GM12891 (cell line): ENCODE data around the gene SERPINI1. TPM values are rescaled to one million over a fixed set of nuclear protein-coding genes. Genes with fewer than 3 reads are reported as not detected.

ENCODE experiments used
- DNase-seq: peaks from one replicate; pipeline ENCODE4 v3.0.0; 2011; ENCODE audit warnings: low spot score; ENCODE audit not compliant: insufficient read length
- FAIRE-seq: peaks from 2 replicates; lab custom pipeline; 2011; peaks lifted over from hg19 to GRCh38; lab: Jason Lieb, UNC
- PAX5 ChIP-seq: IDR thresholded peaks from 2 replicates; pipeline ENCODE4 v1.6.1; 2011; ENCODE audit warnings: low read length, moderate library complexity, mild to moderate bottlenecking; ENCODE audit not compliant: insufficient read depth, severe bottlenecking
- POLR2A ChIP-seq: IDR thresholded peaks from 2 replicates; pipeline ENCODE4 v1.6.1; 2011; ENCODE audit warnings: low read depth, low read length, control low read depth
- POLR2AphosphoS5 ChIP-seq: IDR thresholded peaks from 2 replicates; pipeline ENCODE4 v1.6.1; 2011; ENCODE audit warnings: low read depth, low read length, control low read depth
- POU2F2 ChIP-seq: IDR thresholded peaks from 2 replicates; pipeline ENCODE4 v1.6.1; 2011; ENCODE audit warnings: low read depth, mild to moderate bottlenecking, control low read depth, low read length, moderate library complexity
- SPI1 ChIP-seq: IDR thresholded peaks from 2 replicates; pipeline ENCODE4 v1.6.1; 2011; ENCODE audit warnings: low read depth, low read length, control low read depth
- TAF1 ChIP-seq: IDR thresholded peaks from 2 replicates; pipeline ENCODE4 v1.6.1; 2011; ENCODE audit warnings: low read depth, low read length, control low read depth
- polyA plus RNA-seq: library from polyadenylated mRNA; unstranded; fragments of >200 nt; gene quantifications from one replicate; pipeline ENCODE4 v1.2.1, GENCODE V29; 2012; ENCODE audit warnings: low read depth, missing spikeins, inconsistent platforms; ENCODE audit not compliant: missing spikeins

The SERPINI1 gene
- polyA plus RNA-seq = 2.3 TPM

DNA sequence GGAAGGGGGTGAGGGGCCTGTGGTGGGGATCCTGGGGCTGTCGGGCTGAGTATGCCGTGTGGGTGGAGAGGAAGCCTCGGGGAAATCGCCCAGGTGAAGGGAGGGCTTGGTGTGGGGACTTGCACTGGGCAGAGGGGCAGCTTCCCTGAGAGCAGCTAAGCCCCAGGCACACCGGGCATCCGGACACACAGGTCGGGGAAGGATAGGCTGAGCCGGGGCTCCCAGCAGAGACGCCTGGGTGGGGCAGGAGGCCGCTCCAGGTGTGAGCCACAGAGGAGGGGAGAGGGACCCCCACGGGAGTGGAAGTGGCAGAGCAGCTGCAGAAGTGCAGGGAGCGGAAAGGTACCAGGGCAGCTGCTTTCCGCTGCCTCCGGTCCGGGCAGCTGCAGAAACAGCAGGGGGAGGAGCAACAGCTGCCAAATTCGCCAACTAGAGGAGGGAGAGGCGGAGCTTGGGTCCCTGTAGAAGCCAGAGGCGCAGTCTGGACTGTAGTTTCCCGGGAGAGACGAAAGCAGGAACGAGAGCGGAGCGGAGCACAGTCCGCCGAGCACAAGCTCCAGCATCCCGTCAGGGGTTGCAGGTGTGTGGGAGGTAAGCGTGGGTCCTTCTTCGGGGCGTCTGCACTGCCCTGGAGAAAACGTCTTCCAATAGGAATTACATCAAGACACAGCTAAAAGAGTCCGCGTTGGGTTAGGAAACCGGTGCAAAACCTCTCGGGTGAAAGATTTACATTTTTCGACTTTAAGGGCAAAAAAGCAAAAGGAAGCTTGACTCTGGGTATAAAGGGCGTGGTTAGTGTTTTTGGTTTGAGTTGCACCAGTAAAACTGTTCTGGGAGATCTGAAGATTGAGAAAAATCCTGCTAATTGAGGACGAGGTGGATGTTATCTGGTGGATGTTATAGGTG, at the start of gene SERPINI1:
TSS of gene SERPINI1 (plus strand) at position 489 of the 906 bp plus-strand sequence. CDS start 53,408 bp downstream, outside the sequence.
- peak; percentile 28 for DNase-seq
- no peak for FAIRE-seq

DNA sequence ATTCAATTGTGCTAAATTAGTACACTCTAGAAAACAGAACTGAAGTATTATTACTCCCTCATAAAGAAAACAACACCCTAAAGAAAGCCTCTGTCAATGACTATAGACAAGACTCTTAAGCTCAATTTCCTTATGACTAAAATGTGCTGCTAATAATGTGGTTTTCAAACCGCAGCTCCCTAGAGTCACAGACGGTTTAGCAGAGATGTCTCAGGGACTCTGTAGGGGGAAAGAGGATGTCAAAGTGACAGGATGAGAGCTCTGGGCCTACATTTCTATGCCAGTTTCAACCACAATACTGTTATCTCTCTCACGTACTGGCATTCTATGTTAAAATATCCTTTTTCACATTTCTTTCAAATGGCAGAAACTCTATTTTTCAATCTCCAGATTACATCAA, 44.2 kb upstream of the SERPINI1 start:
- FAIRE-seq = peak; percentile 85
- TF ChIP-seq POLR2A = no peak
- no peak for TF ChIP-seq PAX5
- peak; percentile 42 for TF ChIP-seq SPI1
- no peak for TF ChIP-seq POU2F2
- no peak for TF ChIP-seq TAF1
- TF ChIP-seq POLR2AphosphoS5 = no peak
- DNase-seq = peak; percentile 23

More for the DNA sequence above, at the start of gene SERPINI1:
- TF ChIP-seq PAX5 (no peak), POLR2AphosphoS5 (no peak), POLR2A (no peak), TAF1 (no peak; the same call in 1 of the 2 replicates), SPI1 (no peak), POU2F2 (no peak)

DNA sequence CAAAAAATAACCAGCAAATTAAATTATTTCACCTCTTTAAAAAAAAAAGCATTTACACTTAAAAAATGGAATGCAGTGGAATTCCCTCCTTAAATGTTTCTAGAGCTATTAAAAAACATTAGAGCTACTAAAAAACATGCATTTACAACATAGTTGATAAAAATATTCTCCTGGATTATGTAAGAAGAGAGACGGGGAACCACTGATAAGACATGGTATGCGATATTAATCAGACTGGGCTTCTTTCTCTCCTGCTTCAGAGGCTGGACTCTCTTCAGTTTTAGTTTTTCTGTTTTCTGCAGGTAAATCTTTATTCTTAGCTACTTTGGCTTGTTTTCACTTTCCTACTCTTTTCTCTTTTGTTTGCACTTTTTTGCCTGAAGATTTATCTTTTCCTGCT, 41.4 kb upstream of the SERPINI1 start:
- DNase-seq = no peak
- TF ChIP-seq TAF1 (no peak), POU2F2 (no peak), POLR2AphosphoS5 (no peak), SPI1 (no peak), POLR2A (no peak), PAX5 (no peak)
- FAIRE-seq = no peak

DNA sequence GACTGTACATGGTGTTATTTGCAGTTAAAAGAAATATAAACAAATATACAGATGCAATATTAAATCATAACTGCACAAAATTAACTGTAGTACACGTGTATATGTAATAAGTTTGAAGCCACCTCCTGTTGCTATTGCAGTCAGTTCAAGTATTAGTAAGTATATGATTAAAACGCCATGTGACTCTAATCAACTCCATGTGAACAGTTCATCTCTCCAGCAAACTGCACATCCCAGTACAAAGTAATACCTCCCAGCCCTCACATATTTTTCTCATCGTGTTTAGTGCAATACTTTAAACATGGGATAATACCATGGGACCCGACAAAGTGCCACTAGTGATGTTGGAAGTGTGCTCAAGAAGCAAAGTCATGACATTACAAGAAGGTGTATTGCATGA, 35.5 kb upstream of the SERPINI1 start:
- DNase-seq (no peak), FAIRE-seq (no peak)
- no peak for TF ChIP-seq TAF1
- no peak for TF ChIP-seq POLR2AphosphoS5

- DNase-seq = no peak
- no peak for TF ChIP-seq PAX5
- TF ChIP-seq SPI1 = no peak
- no peak for FAIRE-seq
Observed at GRCh38 chr3:167700926-167701325, 34.6 kb upstream of the SERPINI1 start.

DNA sequence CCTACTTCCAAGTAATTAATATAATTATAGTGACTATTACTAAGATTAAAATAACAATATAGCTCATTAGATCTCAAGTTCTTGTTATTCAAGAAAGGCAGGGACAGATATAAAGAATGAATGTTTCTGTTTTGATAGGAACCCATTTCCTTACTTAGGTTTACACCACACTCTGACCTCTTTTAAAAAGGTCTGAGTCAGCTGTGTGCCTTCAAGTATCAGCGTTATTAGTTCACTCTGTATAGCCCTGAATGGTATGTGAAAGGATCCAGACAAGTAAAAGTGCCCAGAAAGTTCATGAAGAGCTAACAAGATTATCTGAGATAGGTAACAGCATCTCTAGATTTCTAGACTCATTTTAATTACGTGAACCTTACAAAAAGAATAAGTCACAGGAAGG, 29.7 kb upstream of the SERPINI1 start:
- no peak for TF ChIP-seq POLR2AphosphoS5
- no peak for TF ChIP-seq TAF1
- FAIRE-seq (no peak), DNase-seq (no peak)

- DNase-seq = no peak
- TF ChIP-seq POLR2A (no peak), SPI1 (no peak), POLR2AphosphoS5 (no peak), POU2F2 (no peak), PAX5 (no peak), TAF1 (no peak)
- FAIRE-seq = no peak
Observed at GRCh38 chr3:167709690-167710089, 25.8 kb upstream of the SERPINI1 start.

- no peak for FAIRE-seq
- no peak for DNase-seq
- TF ChIP-seq POLR2AphosphoS5 (no peak), SPI1 (no peak), PAX5 (no peak)
Observed at GRCh38 chr3:167710552-167710951, 25.0 kb upstream of the SERPINI1 start.

- TF ChIP-seq POU2F2 = no peak
- no peak for TF ChIP-seq POLR2A
- no peak for TF ChIP-seq TAF1
- no peak for DNase-seq
- no peak for FAIRE-seq
Observed at GRCh38 chr3:167711439-167711838, 24.1 kb upstream of the SERPINI1 start.

GRCh38 chr3:167712445-167712844, 23.1 kb upstream of the SERPINI1 start:
- DNase-seq (no peak), FAIRE-seq (no peak)
- TF ChIP-seq TAF1 (no peak), POLR2A (no peak), SPI1 (no peak), POLR2AphosphoS5 (no peak), PAX5 (no peak), POU2F2 (no peak)
